ENCODE results near the gene SPTBN4.
A peak's percentile ranks its signal among the peaks of the same experiment; 100 is the strongest.
"Not testable (repeated sequence)": the region's sequence is repeated elsewhere in the genome, so short reads cannot be mapped to it uniquely, and the experiment has no call there.

SPTBN4 gene

DNA sequence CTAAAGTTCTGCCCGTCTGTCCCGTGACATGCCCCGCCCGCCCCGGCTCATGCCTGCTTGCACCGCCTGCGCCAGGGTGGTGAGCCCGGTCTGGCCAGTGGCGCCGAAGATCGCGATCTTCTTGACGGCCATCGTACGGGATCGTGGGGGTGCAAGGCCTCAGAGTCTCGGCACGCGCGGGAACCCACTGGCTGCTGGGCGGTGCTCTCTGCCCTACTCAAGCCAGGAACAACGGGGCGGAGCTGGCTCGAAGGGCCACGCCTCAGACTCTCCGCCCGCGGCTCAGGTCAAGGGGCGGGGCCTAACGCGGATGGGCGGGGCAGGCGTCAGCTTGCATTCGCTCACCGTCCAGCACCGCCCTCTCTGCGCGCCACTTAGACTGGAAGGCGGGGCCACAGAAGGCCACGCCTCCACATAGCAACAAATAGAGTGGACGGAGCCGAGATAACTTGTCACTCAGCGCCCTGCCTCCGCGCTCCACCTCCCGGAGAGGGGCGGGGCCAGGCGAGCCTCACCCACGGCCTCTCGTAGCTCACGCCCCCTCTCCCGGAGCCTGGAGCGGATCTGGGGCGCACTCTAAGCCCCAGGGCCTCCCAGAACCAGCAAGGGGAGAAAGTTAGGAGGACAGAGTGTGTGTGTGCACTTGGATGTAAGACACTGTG, 1.1 kb upstream of the SPTBN4 start, which contains the start of gene BLVRB:
Gene BLVRB (minus strand): TSS at position 189 of the 662 bp plus-strand sequence. CDS start 57 bp downstream, at position 132.
- DNase-seq, result peak; percentile 95

DNA sequence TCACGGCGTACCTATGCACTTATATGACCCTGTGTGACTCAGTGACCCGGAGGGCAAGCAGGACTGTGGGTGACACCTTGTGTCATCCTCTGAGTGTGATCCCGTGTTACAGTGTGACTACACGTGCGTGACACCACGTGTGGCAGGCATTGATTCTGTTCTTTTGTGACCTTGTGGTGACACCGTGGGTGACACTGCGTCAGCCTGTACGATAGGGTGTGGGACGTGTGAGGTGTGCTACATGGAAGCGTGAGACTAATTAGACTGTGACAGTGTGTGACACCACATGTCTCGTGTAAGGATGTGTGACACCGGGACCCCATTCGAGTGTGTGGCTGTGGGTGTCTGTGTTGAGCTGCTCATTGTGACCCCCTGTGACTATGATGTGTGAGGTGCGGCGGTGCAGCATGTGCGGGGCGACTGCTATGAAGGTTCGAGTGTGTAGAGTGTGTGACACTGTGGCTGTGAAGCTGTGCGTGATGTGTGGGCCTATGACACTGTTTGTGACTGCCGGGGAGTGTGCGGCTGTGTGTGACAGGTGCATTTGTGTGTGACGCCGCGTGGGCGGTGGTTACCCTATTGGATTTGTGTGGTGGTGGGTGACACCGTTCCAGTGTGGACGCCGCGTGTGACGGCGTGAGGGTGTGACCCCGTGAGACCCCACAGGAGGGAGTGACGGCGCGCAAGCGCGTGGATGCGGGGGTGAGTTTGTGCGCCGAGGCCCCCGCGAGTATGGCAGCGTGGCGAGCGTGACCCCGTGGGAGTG, 399 bp upstream of the SPTBN4 start:
- DNase-seq, result no peak

DNA sequence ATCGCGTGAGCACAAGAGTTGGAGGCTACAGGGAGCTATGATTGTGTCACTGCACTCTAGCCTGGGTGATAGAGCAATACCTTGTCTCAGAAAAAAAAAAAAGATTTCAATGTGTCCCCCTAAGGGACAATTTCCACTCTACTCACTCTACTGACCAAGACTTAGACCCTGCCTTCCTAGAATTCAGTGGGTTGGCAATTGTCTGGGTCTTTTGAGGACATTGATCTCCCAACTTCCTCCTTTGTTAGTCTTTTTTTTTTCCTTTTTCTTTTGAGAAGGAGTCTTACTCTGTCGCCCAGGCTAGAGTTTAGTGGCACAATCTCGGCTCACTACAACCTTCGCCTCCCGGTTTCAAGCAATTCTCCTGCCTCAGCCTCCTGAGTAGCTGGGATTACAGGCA, 2.2 kb downstream of the SPTBN4 start:
- DNase-seq, result no peak

DNA sequence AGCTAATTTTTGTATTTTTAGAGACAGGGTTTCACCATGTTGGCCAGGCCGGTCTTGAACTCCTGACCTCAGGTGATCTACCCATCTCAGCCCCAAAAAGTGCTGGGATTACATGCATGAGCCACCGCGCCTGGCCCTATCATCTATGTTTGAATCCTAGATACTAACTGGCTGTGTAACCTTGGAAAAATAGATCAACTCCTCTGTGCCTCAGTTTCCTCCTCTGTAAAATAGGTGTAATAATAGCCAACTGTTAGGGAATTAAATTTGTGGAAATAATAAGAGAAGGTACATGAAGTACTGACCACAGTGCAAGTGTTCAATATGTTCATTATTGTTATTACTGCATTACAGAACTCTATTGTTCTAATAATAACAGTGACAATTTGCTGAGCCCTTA, 4.3 kb downstream of the SPTBN4 start:
- no peak for DNase-seq

DNA sequence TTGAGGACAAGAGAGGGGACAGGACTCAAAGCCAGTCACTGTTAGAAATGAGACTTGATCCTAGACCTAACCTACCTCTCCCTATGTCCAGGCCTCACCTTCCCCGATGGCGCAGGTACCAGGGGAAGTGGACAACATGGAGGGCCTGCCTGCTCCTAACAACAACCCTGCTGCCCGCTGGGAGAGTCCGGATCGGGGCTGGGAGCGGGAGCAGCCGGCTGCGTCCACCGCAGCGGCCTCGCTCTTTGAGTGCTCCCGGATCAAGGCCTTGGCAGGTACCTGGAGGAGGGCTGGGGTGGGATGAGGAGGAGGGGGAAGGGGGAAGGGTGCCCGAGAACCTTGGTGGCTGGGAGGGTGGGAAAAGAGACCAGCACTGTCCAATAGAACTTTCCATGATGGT, 5.7 kb downstream of the SPTBN4 start:
- no peak for DNase-seq

DNA sequence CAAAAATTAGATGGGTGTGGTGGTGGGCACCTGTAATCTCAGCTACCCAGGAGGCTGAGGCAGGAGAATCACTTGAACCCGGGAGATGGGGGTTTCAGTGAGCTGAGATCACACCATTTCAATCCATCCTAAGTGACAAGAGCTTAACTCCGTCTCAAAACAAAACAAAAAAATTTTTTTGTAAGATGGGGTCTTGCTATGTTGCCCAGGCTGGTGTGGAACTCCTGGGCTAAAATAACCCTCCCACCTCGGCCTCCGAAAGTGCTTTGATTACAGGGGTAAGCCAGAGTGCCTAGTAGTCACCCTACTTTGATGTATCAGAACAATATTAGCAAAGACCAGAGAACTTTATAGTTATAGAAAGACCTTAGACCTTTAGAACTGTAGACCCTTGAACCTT, 7.9 kb downstream of the SPTBN4 start:
- DNase-seq, result no peak

DNA sequence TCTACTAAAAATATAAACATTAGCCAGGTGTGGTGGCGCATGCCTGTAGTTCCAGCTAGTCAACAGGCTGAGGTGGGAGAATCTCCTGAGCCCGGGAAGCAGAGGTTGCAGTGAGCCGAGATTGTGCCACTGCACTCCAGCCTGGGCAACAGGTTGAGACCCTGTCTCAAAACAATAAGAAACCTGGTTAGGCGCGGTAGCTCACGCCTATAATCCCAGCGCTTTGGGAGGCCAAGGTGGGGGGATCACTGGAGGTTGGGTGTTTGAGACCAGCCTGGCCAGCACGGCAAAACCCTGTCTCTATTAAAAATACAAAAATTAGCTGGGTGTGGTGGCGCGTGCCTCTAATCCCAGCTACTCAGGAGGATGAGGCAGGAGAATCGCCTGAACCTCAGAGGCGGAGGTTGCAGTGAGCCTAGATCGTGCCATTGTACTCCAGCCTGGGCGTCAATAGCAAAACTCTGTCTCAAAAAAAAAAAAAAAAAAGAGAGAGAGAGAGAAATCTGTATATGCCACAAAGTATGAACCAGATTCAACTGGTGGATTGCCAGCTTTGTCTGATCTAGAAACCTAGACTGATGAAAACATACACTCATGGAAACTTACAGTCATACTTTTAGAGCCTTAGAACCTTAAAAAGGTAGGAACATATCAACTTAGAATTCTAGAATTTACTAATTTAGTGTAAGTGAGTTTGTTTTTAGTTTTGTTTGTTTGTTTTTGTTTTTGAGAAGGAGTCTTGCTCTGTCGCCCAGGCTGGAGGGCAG, 9.3 kb downstream of the SPTBN4 start:
- not testable (repeated sequence) for DNase-seq

DNA sequence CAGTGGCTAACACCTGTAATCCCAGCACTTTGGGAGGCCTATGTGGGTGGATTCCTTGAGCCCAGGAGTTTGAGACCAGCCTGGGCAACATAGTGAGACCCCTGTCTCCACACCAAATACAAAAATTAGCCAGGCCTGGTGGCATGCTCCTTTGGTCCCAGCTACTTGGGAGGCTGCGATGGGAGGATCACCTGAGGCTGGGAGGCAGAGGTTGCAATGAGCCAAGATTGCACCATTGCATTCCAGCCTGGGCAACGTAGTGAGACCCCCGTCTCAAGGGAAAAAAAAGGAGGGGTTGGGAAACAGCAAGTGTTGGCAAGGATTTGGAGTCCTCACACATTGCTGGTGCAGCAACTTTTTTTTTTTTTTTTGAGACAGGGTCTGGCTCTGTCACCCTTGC, 19.2 kb downstream of the SPTBN4 start:
- no peak for DNase-seq

DNA sequence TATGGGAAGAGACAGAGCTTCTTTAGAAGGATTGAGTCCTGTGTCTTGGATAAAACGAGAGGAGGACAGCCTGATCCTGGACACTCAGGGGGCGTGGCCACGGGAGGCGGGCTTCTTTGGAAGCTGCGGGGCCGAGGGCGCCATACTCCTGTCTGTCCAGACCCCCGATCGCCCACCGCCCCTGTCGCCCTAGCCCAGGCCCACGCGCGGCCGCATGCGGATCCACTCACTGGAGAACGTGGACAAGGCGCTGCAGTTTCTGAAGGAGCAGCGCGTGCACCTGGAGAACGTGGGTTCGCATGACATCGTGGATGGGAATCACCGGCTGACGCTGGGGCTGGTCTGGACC, 23.1 kb downstream of the SPTBN4 start:
- DNase-seq, result no peak

DNA sequence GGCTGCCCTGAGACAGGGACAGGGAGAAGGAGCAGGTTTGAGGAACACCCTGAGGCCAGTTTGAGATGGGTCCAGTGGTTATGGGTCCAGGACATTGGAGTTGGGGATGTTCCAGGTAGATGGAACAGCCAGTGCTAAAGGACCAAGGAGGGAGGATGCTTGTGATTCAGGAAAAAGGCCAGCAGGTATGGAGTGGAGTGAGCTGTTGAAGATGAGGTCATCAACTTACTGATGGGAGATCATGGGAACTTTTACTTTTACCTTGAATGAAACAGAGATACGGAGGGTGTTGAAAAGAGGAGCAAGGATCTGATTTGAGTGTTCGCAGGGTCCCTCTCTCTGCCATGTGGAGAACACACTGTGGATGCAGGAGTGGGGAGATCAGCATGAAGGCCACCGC, 25.5 kb downstream of the SPTBN4 start:
- no peak for DNase-seq

DNA sequence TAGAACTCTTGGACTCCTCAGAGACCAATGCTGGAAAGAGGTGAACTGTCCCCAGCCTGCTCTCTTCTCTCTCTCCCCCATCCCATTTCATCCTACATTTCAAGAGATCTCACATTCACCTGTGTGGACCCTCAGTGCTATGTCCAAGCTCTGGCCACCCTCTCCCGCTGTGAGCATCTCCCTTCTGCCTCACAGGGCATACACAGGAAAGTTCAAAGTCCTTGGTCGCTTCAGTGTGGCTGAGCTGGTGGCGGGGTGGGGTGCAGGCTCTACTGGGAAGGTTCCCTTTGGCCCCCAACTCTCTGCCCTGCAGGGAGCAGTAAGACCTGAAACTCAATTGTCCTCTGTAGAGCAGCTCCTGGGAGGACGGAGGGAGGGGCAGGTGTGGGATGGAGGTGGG, 27.0 kb downstream of the SPTBN4 start:
- no peak for DNase-seq

DNA sequence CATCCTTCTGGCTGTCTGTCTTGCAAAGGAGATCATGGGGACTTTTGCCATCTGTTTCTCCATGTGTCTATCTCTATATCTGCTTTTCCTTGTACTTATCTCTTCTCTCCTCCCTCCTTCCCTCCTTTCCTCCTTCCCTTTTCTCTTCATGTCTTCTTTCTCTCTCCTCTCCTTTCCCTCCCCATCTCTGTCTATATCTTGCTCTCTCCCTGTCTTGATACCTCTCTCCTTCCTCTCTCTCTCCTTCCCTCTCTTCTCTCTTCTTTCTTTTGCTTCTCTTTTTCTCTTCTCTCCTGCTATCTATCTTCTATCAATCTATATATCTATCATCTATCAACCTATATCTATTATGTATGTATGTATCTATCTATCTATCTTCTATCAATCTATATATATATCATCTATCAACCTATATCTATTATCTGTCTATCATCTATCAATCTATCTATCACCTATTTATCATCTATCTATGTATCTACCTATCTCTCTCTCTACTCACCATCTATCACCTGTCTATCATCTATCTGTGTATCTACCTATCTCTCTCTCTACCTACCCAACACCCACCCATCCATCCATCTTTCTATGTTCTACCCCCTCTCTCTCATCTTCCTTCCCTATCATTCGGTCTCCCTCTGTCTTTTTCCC, 27.5 kb downstream of the SPTBN4 start:
- DNase-seq, result no peak

DNA sequence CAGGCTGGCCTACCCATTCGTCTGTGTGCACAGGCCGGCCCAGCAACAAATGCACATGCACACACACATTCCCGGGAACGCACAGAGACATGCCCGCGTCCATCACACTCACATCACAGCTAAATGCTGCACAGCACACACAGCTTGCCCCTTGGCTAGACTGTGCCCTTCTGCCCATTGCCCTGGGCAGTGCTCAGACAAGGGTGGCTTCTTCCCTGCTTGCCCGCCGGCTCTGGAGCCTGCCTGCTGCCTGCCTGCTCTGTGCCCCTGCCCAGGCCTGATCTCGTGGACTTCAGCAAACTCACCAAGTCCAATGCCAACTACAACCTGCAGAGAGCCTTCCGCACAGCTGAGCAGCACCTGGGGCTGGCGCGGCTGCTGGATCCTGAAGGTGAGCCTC, 30.4 kb downstream of the SPTBN4 start:
- DNase-seq, result no peak

DNA sequence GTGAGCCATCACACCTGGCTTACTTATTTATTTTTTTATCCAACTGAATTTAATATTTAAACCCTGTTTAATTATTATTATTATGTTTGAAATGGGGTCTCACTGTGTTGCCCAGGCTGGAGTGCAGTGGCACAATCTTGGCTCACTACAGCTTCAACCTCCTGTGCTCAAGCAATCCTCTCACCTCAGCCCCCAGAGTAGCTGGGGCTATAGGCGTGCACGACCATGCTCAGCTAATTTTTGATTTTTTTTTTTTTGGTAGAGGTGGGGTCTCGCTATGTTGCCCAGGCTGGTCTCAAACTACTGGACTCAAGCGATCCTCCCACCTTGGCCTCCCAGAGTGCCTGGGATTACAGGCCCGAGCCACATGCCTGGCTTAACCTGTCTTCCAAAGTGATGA, 32.5 kb downstream of the SPTBN4 start:
- DNase-seq, result no peak

DNA sequence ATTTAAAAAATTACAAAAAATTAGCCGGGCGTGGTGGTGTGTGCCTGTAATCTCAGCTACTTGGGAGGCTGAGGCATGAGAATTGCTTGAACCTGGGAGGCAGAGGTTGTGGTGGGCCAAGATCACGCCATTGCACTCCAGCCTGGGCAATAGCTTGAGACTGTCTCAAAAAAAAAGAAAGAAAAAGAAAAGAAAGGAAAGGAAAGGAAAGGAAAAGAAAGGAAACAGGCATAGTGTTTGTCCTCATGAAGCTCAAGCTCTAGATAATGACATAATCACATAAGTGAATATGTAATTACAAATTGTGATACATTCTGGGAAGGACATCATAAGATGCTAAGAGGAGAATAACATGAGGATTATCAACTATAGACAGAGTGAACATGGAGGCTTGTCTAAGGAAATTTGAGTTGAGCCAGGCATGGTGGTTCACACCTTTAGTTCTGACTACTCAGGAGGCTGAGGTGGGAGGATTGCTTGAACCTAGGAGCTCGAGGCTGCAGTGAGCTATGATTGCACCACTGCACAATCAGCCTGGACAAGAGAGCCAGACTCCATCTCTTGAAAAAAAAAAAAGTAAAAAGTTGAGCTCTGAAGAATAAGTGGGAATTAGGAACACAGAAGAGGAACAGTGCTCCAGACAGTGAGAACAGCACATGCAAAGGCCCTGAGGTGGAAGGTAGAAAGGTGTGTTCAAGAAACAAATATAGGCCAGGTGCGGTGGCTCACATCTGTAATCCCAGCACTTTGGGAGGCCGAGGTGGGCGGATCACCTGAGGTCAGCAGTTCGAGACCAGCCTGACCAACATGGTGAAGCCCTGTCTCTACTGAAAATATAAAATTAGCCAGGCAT, 34.1 kb downstream of the SPTBN4 start:
- not testable (repeated sequence) for DNase-seq

DNA sequence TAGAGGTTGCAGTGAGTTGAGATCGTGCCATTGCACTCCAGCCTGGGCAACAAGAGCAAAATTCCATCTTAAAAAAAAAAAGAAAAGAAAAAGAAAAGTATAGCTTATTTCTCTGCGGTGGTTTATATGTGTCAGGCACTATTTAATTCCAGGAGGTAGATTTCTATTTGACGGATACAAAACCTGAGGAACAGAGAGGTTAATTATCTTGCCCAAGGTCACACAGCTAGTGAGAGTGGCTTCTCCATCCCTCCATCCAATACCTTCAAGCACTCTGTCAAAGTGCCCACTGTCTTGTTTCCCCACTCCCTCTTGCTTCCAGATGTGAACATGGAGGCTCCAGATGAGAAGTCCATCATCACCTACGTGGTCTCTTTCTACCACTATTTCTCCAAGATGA, 34.8 kb downstream of the SPTBN4 start:
- no peak for DNase-seq

DNA sequence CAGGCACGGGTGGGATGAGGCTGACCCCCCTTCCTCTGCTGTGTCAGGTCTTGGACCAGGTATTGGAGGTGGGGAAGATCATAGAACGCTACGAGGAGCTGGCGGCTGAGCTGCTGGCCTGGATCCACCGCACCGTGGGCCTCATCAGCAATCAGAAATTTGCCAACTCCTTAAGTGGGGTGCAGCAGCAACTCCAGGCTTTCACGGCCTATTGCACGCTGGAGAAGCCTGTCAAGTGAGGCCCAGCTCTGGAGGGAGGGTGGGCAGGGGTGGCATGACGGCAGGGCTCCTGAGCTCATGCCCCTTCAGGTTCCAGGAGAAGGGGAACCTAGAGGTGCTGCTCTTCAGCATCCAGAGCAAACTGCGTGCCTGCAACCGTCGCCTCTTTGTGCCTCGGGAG, 35.3 kb downstream of the SPTBN4 start:
- DNase-seq, result no peak

DNA sequence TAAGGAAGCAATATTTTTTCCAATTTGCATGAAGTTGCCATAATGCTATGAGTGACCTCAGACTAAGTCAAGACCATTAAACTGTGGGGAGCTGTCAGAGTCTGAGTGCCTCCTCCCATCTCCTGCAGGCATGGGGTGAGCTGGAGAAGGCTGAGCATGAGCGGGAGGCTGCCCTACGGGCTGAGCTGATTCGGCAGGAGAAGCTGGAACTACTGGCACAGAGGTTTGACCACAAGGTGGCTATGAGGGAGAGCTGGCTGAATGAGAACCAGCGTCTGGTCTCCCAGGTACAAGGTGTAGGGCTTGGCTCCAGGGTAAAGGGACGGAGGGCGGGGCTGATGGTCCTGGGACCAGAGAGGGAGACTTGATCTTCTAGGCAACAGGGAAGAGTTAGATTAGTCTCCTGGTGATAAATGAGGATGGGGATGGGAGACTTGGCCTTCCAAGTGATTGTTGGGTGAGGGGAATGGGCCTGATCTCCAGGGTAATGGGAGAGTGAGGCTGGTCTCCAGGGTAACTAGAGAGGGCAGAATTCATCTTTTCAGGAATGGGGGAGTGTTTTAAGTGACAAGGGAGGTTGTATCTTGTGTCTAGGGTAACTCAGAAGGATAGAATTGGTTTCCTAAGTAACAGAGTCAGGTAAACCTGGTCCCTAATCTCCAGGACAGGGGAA, 36.0 kb downstream of the SPTBN4 start:
- no peak for DNase-seq

DNA sequence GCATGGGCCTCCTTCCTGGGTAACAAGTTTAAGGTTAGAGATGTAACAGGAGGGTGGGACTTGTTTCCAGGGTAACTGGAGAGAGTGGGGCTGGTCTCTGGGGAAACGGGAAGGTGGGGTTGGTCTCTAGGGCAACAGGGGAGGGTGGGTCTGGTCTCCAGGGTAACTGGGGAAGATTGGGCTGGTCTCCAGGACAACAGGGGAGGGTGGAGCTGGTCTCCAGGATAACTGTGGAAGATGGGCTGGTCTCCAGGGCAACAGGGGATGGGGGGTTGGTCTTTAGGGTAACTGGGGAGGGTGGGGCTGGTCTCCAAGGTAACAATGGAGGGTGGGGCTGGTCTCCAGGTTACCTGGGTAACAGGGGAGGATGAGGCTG, 36.5 kb downstream of the SPTBN4 start:
- no peak for DNase-seq

DNA sequence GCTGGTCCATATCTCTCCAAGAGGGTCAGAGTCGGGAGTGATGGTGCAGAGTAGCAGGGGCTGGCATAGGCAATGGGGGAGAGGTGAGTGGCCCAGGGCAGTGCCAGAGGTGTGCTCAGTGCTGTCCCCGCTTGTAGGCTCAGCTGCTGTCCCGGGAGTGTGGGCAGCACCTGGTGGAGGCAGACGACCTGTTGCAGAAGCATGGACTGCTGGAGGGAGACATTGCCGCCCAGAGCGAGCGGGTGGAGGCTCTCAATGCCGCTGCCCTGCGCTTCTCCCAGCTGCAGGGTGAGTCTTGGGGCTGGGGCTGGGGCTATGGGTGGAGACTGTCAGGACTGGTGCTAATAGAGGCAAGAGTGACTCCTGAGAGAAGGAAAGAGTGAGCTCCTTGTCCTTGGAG, 39.3 kb downstream of the SPTBN4 start:
- DNase-seq, result no peak

DNA sequence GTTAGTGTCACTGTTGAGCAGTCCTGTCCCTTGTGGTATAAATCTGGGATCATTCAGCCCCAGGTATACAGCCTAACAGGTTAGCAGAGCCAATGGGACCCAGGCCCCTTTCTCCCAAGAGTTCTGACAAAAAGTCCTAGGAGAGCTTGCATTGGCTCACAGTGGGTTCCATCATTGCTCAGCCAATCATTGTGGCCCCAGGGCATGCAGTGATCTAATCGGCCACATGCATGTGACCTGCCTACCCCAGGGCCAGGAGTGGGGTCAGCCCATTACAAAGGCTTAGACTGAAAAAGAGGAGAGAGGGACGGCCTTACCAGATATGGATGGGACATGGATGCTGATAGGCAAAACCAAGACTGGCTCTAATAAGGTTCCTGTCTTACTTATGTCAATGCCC, 41.1 kb downstream of the SPTBN4 start:
- DNase-seq, result no peak

DNA sequence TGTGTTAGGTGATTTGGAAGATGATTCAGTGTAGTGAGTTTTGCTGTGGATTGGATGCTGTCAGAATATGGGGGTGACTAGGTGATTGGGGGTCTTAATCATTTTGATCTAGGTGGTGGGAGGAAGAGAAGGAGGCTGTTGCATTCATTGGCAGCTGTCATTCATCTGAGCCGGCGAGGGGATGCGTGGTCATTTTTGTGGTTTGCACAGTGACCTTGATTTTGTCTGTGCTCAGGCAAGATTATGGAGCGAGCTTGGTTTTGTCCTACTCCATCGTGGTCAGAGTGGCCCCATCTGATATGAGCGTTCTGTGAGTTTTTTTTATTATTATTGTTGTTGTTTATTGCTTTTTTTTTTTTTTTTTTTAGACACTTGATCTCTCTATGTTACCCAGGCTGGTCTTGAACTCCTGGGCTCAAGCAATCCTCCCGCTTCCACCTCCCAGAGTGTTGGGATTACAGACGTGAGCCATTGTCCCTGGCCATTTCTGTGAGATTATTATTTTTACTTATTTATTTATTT, 42.0 kb downstream of the SPTBN4 start:
- DNase-seq, result no peak
